Measurements from ENCODE around the gene DCAF12.
A peak's percentile ranks its signal among the peaks of the same experiment; 100 is the strongest.
"Not testable (repeated sequence)": the region's sequence is repeated elsewhere in the genome, so short reads cannot be mapped to it uniquely, and the experiment has no call there.

DCAF12 gene

DNA sequence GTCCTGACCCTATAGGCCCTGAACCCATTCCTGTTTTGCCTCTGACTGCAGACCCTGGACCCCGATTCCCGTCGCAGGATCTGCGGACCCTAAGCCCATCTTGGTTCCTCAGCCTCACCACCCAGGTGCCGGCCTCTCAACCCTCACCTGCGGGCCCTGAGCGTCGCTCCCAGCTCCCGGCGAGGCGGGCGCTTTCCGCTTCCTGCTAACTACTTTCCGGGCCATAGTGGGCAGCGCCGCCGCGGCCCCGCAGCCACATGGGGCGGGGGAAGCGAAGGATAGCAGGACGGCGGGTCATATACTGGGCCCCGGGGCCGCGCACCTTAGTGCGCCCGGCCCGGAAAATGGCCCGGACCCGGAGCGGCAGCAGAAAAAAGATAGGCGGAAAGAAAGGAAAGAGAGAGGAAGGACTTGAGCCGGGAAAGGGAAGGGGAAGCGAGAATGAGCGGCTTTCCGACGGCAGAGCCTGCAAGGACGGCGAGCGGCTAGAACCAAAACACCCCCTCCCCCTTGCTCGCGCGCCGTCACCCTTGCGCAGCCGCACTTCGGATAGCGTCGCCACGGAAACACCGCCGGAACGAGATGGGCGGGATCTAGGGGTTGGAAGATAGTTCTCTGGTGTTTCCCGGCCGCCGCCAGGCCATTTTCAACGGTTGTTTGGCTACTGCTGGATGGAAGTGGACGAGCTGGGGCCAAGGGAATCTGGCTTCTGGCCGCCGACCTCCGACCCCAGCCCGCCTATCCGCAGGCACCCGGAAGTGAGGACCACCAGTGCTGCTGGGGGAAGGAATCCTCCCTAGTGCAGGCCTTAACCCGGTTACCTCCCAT lies at the start of gene DCAF12:
DCAF12 (minus strand) TSS at position 492 of the 828 bp plus-strand sequence; CDS start at position 225, 267 bp downstream.
- peak; percentile 82 for DNase-seq

GRCh38 chr9:34176089-34176488 lies 49.6 kb upstream of the DCAF12 start:
- no peak for DNase-seq

GRCh38 chr9:34171753-34172535 lies 45.4 kb upstream of the DCAF12 start:
- DNase-seq = peak; percentile 7

DNA sequence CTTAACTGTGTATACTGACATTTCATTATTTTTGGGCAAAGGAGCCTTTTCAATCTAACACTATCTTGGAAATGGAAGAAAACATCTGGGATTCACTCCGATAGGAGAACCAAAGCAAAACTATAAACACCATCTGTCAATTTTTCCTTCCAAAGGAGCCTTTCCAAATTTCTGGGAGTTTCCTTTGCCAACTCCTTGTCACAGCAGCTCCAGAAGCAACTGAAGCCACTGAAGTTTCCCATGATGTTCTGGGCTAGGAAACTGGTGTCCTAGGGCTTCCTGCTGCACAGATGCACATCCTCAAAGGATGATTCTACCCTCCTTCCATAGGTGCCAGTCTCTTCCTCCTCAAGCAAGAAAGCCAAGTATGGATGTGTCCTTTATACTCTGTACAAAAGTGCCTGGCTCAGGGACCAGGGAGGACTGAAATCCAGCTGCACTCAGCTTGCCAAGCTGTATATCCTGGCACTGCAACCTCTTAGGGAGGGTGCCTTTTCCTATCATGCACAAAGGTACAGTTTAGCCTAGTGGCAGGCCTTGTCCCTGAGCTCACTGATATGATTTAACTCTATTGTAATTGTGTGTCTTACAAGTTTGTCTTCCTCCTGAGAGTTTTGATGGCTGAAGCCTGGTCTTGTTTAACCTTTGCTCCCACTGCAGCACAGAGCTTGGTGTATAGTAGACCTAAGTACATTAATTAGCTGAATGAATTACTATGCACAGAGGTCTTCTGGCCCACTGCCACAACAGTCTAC lies 43.9 kb upstream of the DCAF12 start:
- DNase-seq = peak; percentile 45

GRCh38 chr9:34169125-34169524 lies 42.6 kb upstream of the DCAF12 start:
- no peak for DNase-seq

GRCh38 chr9:34163434-34163833 lies 36.9 kb upstream of the DCAF12 start:
- DNase-seq = no peak

DNA sequence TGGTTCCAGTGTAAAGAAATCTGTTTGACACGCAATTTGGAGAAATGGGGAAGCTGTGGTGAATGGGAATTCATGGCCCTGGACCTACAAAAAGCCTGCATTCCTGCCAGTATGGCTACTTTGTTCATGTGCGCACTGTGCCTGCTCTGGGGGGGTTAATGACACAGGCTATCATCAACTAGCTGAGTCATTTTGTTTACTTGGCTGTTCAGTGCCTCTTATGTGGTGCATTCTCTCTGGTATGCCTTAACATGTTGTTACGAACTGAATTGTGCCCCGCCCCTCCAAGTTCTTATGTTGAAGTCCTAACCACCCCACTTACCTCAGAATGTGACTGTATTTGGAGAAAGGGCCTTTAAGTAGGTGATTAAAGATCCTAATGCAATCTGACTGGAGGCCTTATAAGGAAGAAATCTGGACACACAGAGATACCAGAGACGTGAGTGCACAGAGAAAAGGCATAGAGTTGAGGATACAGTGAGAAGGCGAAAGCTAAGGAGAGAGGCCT lies 31.9 kb upstream of the DCAF12 start:
- no peak for DNase-seq

DNA sequence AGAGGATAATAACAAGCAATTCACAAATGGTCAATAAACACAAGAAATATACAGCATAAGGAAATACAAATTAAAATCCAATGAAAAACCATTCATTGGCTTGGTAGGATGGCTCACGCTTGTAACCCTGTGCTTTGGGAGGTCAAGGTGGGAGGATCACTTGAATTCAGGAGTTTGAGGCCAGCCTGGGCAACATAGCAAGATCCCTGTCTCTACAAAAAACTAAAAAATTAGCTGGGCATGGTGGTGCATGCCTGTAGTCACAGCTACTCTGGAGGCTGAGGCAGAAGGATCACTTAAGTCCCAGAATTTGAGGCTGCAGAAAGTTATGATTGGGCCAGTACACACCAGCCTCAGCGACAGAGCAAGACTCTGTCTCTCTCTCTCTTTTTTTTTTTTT lies 31.4 kb upstream of the DCAF12 start:
- DNase-seq = no peak

GRCh38 chr9:34157318-34157717 lies 30.8 kb upstream of the DCAF12 start:
- DNase-seq = no peak

DNA sequence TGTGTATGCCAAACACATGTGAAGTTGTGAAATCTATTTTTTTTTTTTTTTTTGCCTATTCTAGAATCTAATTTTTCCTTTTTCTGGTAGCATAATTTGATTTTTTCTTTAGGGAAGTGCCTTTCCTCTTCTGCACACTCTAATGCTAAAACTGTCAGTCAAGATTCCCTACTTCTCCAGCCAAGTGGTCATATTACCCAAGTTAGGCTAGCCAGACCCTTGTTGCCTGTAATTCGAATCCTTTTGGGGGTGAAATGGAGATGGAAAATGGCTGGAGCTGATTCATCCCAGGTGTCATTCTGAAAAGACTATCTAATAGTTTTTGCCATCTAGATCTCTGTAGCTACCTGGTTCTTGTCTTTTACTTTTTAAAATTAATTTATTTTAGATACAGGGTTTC lies 27.6 kb upstream of the DCAF12 start:
- no peak for DNase-seq

DNA sequence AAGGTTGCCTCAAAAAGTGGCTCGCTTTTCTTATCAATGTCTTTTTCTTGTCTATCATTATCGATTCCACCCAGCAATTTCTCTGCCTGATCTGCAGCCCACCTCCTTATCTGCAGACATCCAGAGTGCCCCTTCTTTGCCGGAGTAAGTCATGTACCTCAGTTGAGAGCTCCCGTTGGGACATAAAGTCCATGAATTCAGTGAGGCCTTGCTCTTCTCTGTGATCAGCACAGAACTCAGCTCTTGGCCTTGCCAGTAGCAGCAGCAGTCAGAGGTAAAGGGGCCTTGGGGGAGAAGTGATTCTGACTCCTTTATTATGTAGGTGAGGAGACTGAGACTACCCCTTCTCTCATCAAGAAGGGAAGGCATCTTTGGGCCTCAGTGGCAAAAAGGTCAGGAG lies 24.9 kb upstream of the DCAF12 start:
- DNase-seq = no peak

- no peak for DNase-seq
Measured at GRCh38 chr9:34145165-34145564, 18.7 kb upstream of the DCAF12 start.

DNA sequence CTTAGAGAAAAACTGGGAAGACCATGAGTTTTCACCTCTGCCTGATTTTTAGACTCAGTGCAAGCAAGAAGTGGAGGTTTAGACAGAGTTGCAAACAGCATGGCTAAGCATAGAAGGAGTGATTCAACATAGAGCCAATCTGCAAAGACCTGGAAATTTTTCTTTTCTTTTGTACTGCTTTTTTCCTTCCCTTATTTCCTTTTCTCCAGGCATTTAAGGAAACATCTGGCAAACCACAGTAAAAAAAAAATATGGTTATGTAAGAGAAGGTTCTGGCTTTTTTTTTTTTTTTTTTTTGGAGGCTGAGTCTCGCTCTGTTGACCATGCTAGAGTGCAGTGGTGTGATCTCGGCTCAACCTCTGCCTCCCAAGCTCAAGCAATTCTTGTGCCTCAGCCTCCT lies 16.6 kb upstream of the DCAF12 start:
- no peak for DNase-seq

DNA sequence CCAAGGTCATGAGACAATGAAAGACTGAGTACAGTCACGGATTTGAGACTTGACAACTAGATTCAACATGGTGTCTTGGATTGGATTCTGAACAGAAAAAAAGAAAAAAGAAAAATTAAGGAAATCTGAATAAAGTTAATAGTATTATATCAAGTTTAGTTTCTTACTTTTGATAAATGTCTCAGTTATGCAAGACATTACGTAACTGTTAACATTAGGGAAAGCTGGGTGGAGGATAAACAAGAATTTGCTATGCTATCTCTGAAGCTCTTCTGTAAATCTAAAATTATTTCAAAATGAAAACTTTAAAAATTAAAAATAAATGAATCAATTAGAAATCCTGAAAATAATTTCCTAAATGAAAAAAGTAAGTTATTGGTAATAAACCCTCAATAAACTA lies 14.4 kb upstream of the DCAF12 start:
- DNase-seq = no peak

DNA sequence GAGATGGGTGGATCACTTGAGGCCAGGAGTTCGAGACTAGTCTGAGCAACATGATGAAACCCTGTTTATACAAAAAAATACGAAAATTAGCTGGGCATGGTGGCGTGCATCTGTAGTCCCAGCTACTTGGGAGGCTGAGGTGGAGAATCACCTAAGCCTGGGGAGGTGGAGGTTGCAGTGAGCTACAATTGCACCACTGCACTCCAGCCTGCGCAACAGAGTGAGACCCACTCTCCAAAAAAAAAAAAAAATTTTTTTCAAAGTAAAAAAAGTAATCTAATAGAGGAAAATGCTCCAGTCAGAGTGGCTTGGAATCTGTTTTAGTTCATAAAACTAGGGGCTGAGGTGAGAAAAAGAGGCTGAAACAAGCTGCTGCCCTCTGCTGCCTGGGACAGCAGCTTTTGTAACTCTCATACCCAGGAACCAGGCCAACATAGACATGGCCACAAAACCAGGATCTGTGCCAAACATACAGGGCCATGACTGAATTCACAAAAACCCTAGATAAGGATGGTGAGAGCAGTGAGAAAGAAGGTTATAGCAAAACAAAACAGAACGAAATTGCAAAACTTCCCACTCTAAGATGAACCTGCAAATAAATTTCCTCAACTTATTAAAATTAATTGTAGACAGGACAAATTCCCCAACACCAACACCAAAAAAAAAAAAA lies 13.1 kb upstream of the DCAF12 start:
- DNase-seq = peak; percentile 54

DNA sequence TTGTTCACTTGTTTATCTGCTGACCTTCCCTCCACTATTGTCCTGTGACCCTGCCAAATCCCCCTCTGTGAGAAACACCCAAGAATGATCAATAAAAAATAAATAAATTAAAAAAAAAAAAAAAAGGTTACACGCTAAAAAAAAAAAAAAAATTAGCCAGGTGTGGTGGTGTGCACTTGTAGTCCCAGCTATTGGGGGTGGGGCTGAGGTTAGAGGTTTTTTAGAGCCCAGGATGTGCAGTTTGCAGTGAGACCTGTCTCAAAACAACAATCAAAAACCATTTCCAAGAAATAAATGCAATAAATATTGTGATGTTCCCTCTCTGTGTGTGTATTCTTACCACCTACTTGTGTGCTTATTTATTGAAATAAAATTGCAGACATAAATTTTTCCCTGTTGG lies 12.1 kb upstream of the DCAF12 start:
- not testable (repeated sequence) for DNase-seq

DNA sequence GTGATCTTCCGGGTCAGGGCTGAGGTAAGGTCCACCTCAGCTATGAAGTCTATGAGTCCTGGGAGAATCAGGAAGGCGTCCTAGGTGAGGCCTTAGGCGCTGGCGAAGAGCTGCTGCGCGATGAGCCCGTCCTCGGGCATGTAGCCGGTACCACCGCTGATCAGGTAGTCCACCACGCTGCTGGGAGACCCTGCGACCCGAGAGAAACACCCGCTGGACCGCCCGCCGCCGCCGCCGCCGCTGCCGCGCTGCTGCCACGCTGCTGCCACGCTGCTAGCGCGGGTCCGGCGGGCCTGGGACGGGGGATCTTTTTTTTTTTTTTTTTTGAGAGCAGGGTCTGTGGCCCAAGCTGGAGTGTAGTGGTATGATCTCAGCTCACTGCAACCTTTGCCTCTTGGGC lies 8.0 kb upstream of the DCAF12 start:
- no peak for DNase-seq

- DNase-seq = no peak
Measured at GRCh38 chr9:34133436-34133949, 7.0 kb upstream of the DCAF12 start.

GRCh38 chr9:34131571-34131970 lies 5.1 kb upstream of the DCAF12 start:
- no peak for DNase-seq

GRCh38 chr9:34127035-34127948 lies 794 bp upstream of the DCAF12 start:
- DNase-seq = no peak

- no peak for DNase-seq
Measured at GRCh38 chr9:34125681-34126206, 754 bp downstream of the DCAF12 start.

All from NCI-H1694 treated with DMSO at 0.1 percent for 48 hours (cell line).